Chondrocyte (in vitro differentiated cells): ENCODE data around the gene MYL4. TPM values are rescaled to one million over a fixed set of nuclear protein-coding genes. Genes with fewer than 3 reads are reported as not detected.

Experiments
- DNase-seq: peaks from one replicate; pipeline ENCODE4 v3.0.0; 2021; ENCODE audit warnings: mixed read lengths, low spot score
- H3K27ac Mint-ChIP-seq: one replicate; pipeline ENCODE4 v1.8.0; 2021; ENCODE audit warnings: mild to moderate bottlenecking, moderate library complexity, mixed read lengths; ENCODE audit not compliant: unreplicated experiment
- H3K27me3 Mint-ChIP-seq: 2 replicates; pipeline ENCODE4 v1.8.0; 2021; ENCODE audit warnings: low read depth, mixed read lengths
- H3K36me3 Mint-ChIP-seq: 2 replicates; pipeline ENCODE4 v1.8.0; 2021; ENCODE audit warnings: low read depth, mixed read lengths
- H3K4me1 Mint-ChIP-seq: 2 replicates; pipeline ENCODE4 v1.8.0; 2021; ENCODE audit warnings: low read depth, mild to moderate bottlenecking, mixed read lengths
- H3K4me3 Mint-ChIP-seq: one replicate; pipeline ENCODE4 v1.8.0; 2021; ENCODE audit warnings: mild to moderate bottlenecking, moderate library complexity, mixed read lengths; ENCODE audit not compliant: unreplicated experiment
- H3K9me3 Mint-ChIP-seq: 2 replicates; pipeline ENCODE4 v1.8.0; 2021; ENCODE audit warnings: low read depth, mixed read lengths
- CTCF ChIP-seq: fragments of 200-600 bp; sonication (generic); IDR thresholded peaks from 2 replicates; pipeline ENCODE4 v1.5.0; 2021; ENCODE audit warnings: antibody characterized with exemption, mild to moderate bottlenecking, moderate library complexity
- total RNA-seq: library from RNA; stranded (reverse); gene quantifications from 3 replicates; pipeline ENCODE4 v1.2.1, GENCODE V29; 2021

The MYL4 gene
- total RNA-seq, 1 donor from 2014 or later = 1.9 TPM

- H3K4me1 Mint-ChIP-seq = peaks cover 43% of the 10 kb centered on the region
Observed at GRCh38 chr17:47189732-47190237, 19.4 kb upstream of the MYL4 start.

GRCh38 chr17:47190243-47190642, 18.9 kb upstream of the MYL4 start:
- peak overlapping the region; percentile 94 for H3K27ac Mint-ChIP-seq
- H3K4me3 Mint-ChIP-seq = no peak overlapping the region
- H3K27me3 Mint-ChIP-seq = no peaks in the 10 kb centered on the region
- H3K4me1 Mint-ChIP-seq = peaks cover 39% of the 10 kb centered on the region
- peaks cover 2% of the 10 kb centered on the region for H3K9me3 Mint-ChIP-seq
- DNase-seq = no peak
- no peak for TF ChIP-seq CTCF
- no peaks in the 10 kb centered on the region for H3K36me3 Mint-ChIP-seq

More at GRCh38 chr17:47189732-47190237, 19.4 kb upstream of the MYL4 start:
- H3K9me3 Mint-ChIP-seq = peaks cover 2% of the 10 kb centered on the region
- peak overlapping the region; percentile 94 for H3K27ac Mint-ChIP-seq
- H3K36me3 Mint-ChIP-seq = no peaks in the 10 kb centered on the region
- H3K27me3 Mint-ChIP-seq = no peaks in the 10 kb centered on the region
- H3K4me3 Mint-ChIP-seq = peak overlapping the region; percentile 98
- no peak for DNase-seq
- TF ChIP-seq CTCF = no peak

GRCh38 chr17:47190770-47191169, 18.4 kb upstream of the MYL4 start:
- H3K27me3 Mint-ChIP-seq = no peaks in the 10 kb centered on the region
- H3K4me1 Mint-ChIP-seq = peaks cover 34% of the 10 kb centered on the region
- no peak overlapping the region for H3K4me3 Mint-ChIP-seq
- no peak overlapping the region for H3K27ac Mint-ChIP-seq
- peaks cover 2% of the 10 kb centered on the region for H3K9me3 Mint-ChIP-seq
- H3K36me3 Mint-ChIP-seq = no peaks in the 10 kb centered on the region
- TF ChIP-seq CTCF = no peak
- DNase-seq = no peak

GRCh38 chr17:47192554-47192953, 16.6 kb upstream of the MYL4 start:
- no peak for DNase-seq
- no peak overlapping the region for H3K27ac Mint-ChIP-seq
- peaks cover 19% of the 10 kb centered on the region for H3K4me1 Mint-ChIP-seq
- no peaks in the 10 kb centered on the region for H3K36me3 Mint-ChIP-seq
- no peak overlapping the region for H3K4me3 Mint-ChIP-seq
- H3K9me3 Mint-ChIP-seq = peaks cover 2% of the 10 kb centered on the region
- no peak for TF ChIP-seq CTCF
- H3K27me3 Mint-ChIP-seq = no peaks in the 10 kb centered on the region

GRCh38 chr17:47193931-47194511, 15.1 kb upstream of the MYL4 start:
- peaks cover 2% of the 10 kb centered on the region for H3K9me3 Mint-ChIP-seq
- no peak for DNase-seq
- no peak overlapping the region for H3K27ac Mint-ChIP-seq
- H3K27me3 Mint-ChIP-seq = no peaks in the 10 kb centered on the region
- no peak overlapping the region for H3K4me3 Mint-ChIP-seq
- no peaks in the 10 kb centered on the region for H3K36me3 Mint-ChIP-seq
- peaks cover 14% of the 10 kb centered on the region for H3K4me1 Mint-ChIP-seq
- no peak for TF ChIP-seq CTCF
